Right lobe of liver (tissue), 6 donors: ENCODE data around the gene RIMBP2. TPM values are rescaled to one million over a fixed set of nuclear protein-coding genes. Genes with fewer than 3 reads are reported as not detected.

ENCODE experiments used
- ATAC-seq, 4 donors: fragments of 200-7000 bp; cut with Tn5 transposase; one replicate each; pipeline ENCODE4 v1.9.1; 2020; ENCODE audit warnings: mild to moderate bottlenecking in 4 of 4, moderate library complexity in 4 of 4
- DNase-seq, 3 donors: peaks; one replicate each; pipeline ENCODE4 v3.0.0-alpha.2; 2020
- H3K27ac ChIP-seq, 3 donors: fragments of 200-600 bp; one replicate each; pipeline ENCODE4 v1.8.0; 2022
- H3K27me3 ChIP-seq, 2 donors: fragments of 200-600 bp; one replicate each; pipeline ENCODE4 v1.8.0; 2022
- H3K36me3 ChIP-seq, 4 donors: fragments of 200-600 bp; sonication (generic) in 1 of 4; one replicate each; pipeline versions ENCODE4 v1.5.1 to v1.8.0; 2017 to 2022; ENCODE audit warnings: control low read depth in 1 of 4
- H3K4me1 ChIP-seq, 4 donors: fragments of 200-600 bp; sonication (generic) in 1 of 4; one replicate each; pipeline versions ENCODE4 v1.5.1 to v1.8.0; 2017 to 2022; ENCODE audit warnings: control low read depth in 1 of 4
- H3K4me3 ChIP-seq, 3 donors: fragments of 200-600 bp; one replicate each; pipeline ENCODE4 v1.8.0; 2022
- H3K9me3 ChIP-seq, 4 donors: fragments of 200-600 bp; sonication (generic) in 1 of 4; one replicate each; pipeline versions ENCODE4 v1.5.1 to v1.8.0; 2017 to 2022; ENCODE audit warnings: control low read depth in 1 of 4
- CTCF ChIP-seq, 4 donors: fragments of 200-600 bp in 3 of 4; fragments of 450-650 bp in 1 of 4; IDR thresholded peaks; one replicate each; pipeline versions ENCODE4 v1.5.1 to v1.8.0; 2016 to 2022; ENCODE audit warnings: antibody characterized with exemption in 4 of 4, mild to moderate bottlenecking in 2 of 4
- POLR2A ChIP-seq: fragments of 450-650 bp; IDR thresholded peaks from one replicate; pipeline ENCODE4 v1.6.1; 2017; ENCODE audit warnings: antibody characterized with exemption, mild to moderate bottlenecking
- WGBS: methylation state at CpG from one replicate; pipeline ENCODE4 v1.1.6; 2018; ENCODE audit warnings: low coverage, low lambda C conversion rate; ENCODE audit not compliant: insufficient coverage; ENCODE audit errors: missing lambda C conversion rate; 5-methylcytosine and 5-hydroxymethylcytosine counted together
- intact Hi-C, 2 donors: fragments of 100-400 bp; cut with DNase I; formaldehyde crosslinking; loops; one replicate each; pipeline versions ENCODE4 v1.11.2 to v1.14.1; 2022
- total RNA-seq, 6 experiments: library from RNA; depleted of rRNA in 2 of 6; stranded (reverse); fragments of >200 nt in 2 of 6; fragmentation: NEBNext Ultra II Directional in 3 of 6; extraction: Animal tissue kit (Norgen Biotek cat#: 25700) in 3 of 6; gene quantifications; one replicate each; pipeline versions ENCODE4 v1.1.0 to v1.2.4, GENCODE V29; 2016 to 2023
- donor health status: DM: no; HTN: yes; CAD: no.
- donor health status: DM: no; HTN: no; CAD: no.
- donor health status: DM: no; HTN: no; CAD: no.
- donor health status: DM: no; HTN: yes; CAD: no.
- donor health status: DM: no; HTN: yes; CAD: no.

RIMBP2 gene
- total RNA-seq, 6 experiments from 2014 or later: 0.04 to 0.19 TPM; not detected in 4

GRCh38 chr12:130675121-130675520 lies 41.0 kb downstream of the RIMBP2 start:
- no peak for DNase-seq
- 82% methylated on average over 3 of the region's 16 CpGs for WGBS
- intact Hi-C loops: no loop called here
- Histone ChIP-seq H3K4me1 (no peaks in the 10 kb centered on the region), H3K36me3 (no peaks in the 10 kb centered on the region), H3K27me3 (no peaks in the 10 kb centered on the region), H3K27ac (no peak overlapping the region), H3K9me3 (no peaks in the 10 kb centered on the region), H3K4me3 (no peak overlapping the region)
- no peak for ATAC-seq
- TF ChIP-seq POLR2A (no peak), CTCF (IDR thresholded peaks at IDR 0.05) (no peak)

GRCh38 chr12:130674676-130675075 lies 41.4 kb downstream of the RIMBP2 start:
- no peaks in the 10 kb centered on the region for H3K27me3 ChIP-seq
- no peak for TF ChIP-seq POLR2A
- TF ChIP-seq CTCF (IDR thresholded peaks at IDR 0.05): no peak
- DNase-seq: no peak
- no peaks in the 10 kb centered on the region for H3K36me3 ChIP-seq
- no peak overlapping the region for H3K27ac ChIP-seq
- intact Hi-C loops: no loop called here
- no peaks in the 10 kb centered on the region for H3K4me1 ChIP-seq
- H3K9me3 ChIP-seq: no peaks in the 10 kb centered on the region
- WGBS: 72% methylated on average over 23 of the region's 24 CpGs
- H3K4me3 ChIP-seq: no peak overlapping the region
- no peak for ATAC-seq

- no peaks in the 10 kb centered on the region for H3K9me3 ChIP-seq
- H3K36me3 ChIP-seq: no peaks in the 10 kb centered on the region
- no peak for DNase-seq
Measured at GRCh38 chr12:130673036-130673705, 42.9 kb downstream of the RIMBP2 start.

GRCh38 chr12:130672089-130672820 lies 43.8 kb downstream of the RIMBP2 start:
- Histone ChIP-seq H3K9me3 (no peaks in the 10 kb centered on the region), H3K4me3 (no peak overlapping the region), H3K4me1 (no peaks in the 10 kb centered on the region), H3K27ac (no peak overlapping the region), H3K27me3 (no peaks in the 10 kb centered on the region), H3K36me3 (no peaks in the 10 kb centered on the region)
- ATAC-seq (no peak), DNase-seq (no peak)
- intact Hi-C loops: no loop called here
- no peak for TF ChIP-seq CTCF (IDR thresholded peaks at IDR 0.05)
- TF ChIP-seq POLR2A: no peak
- 57% methylated on average over 12 of the region's 15 CpGs for WGBS

More at GRCh38 chr12:130673036-130673705, 42.9 kb downstream of the RIMBP2 start:
- no peak for ATAC-seq
- TF ChIP-seq POLR2A: no peak
- TF ChIP-seq CTCF (IDR thresholded peaks at IDR 0.05): no peak
- Histone ChIP-seq H3K27ac (no peak overlapping the region), H3K27me3 (no peaks in the 10 kb centered on the region), H3K4me3 (no peak overlapping the region), H3K4me1 (no peaks in the 10 kb centered on the region)
- 55% methylated on average over 6 of the region's 17 CpGs for WGBS
- intact Hi-C loops: no loop called here
